Measurements from ENCODE around the gene FAM180A.
A peak's percentile ranks its signal among the peaks of the same experiment; 100 is the strongest.
"Not testable (repeated sequence)": the region's sequence is repeated elsewhere in the genome, so short reads cannot be mapped to it uniquely, and the experiment has no call there.

FAM180A gene

GRCh38 chr7:135712182-135712782 lies 36.3 kb downstream of the FAM180A start:
- peak; percentile 32 for DNase-seq

GRCh38 chr7:135711139-135711469 lies 37.5 kb downstream of the FAM180A start:
- DNase-seq: no peak

GRCh38 chr7:135710417-135711138 lies 38.0 kb downstream of the FAM180A start:
- no peak for DNase-seq

- no peak for DNase-seq
These were observed 39.1 kb downstream of the FAM180A start for GRCh38 chr7:135709508-135709907.

- no peak for DNase-seq
These were observed 40.6 kb downstream of the FAM180A start for GRCh38 chr7:135708041-135708440.

- DNase-seq: no peak
These were observed 41.0 kb downstream of the FAM180A start for GRCh38 chr7:135707570-135707966.

GRCh38 chr7:135706858-135707569 lies 41.6 kb downstream of the FAM180A start:
- DNase-seq: no peak

GRCh38 chr7:135706038-135706742 lies 42.4 kb downstream of the FAM180A start:
- no peak for DNase-seq

- no peak for DNase-seq
These were observed 43.9 kb downstream of the FAM180A start for GRCh38 chr7:135704698-135705097.

- DNase-seq: no peak
These were observed 44.5 kb downstream of the FAM180A start for GRCh38 chr7:135704074-135704473.

GRCh38 chr7:135697276-135698049 lies 51.1 kb downstream of the FAM180A start:
- DNase-seq: no peak

GRCh38 chr7:135693558-135693957 lies 55.1 kb downstream of the FAM180A start:
- no peak for DNase-seq

GRCh38 chr7:135692606-135693005 lies 56.0 kb downstream of the FAM180A start:
- DNase-seq: not testable (repeated sequence)

GRCh38 chr7:135692055-135692454 lies 56.6 kb downstream of the FAM180A start:
- DNase-seq: no peak

- no peak for DNase-seq
These were observed 58.0 kb downstream of the FAM180A start for GRCh38 chr7:135690566-135690965.

GRCh38 chr7:135687466-135687865 lies 61.1 kb downstream of the FAM180A start:
- no peak for DNase-seq

GRCh38 chr7:135685306-135686084 lies 63.1 kb downstream of the FAM180A start:
- DNase-seq: no peak

GRCh38 chr7:135684699-135685098 lies 63.9 kb downstream of the FAM180A start:
- DNase-seq: no peak

- no peak for DNase-seq
These were observed 64.5 kb downstream of the FAM180A start for GRCh38 chr7:135684136-135684535.

- no peak for DNase-seq
These were observed 65.0 kb downstream of the FAM180A start for GRCh38 chr7:135683609-135684008.

GRCh38 chr7:135682191-135682590 lies 66.4 kb downstream of the FAM180A start:
- DNase-seq: no peak

GRCh38 chr7:135681762-135682161 lies 66.9 kb downstream of the FAM180A start:
- no peak for DNase-seq
